IMR-90 (cell line): ENCODE measurements around the gene C1GALT1C1. TPM values are rescaled to one million over a fixed set of nuclear protein-coding genes. Genes with fewer than 3 reads are reported as not detected.
A peak's percentile ranks its signal among the peaks of the same experiment; 100 is the strongest.

ENCODE experiments used
- ATAC-seq: fragments of 200-7000 bp; cut with Tn5 transposase; 2 replicates; pipeline ENCODE4 v1.9.1; 2020; ENCODE audit warnings: low read depth, mild to moderate bottlenecking, moderate library complexity
- BruUV-seq: library from RNA; stranded (reverse); fragments of 400-500 nt; replicated peaks from 2 replicates; lab custom pipeline; 2021; lab: Mats Ljungman, UMichigan
- CTCF ChIA-PET: fragments of 300-600 bp; formaldehyde crosslinking; extraction: SDS; loops from one replicate; lab custom pipeline; 2021; ENCODE audit warnings: antibody characterized with exemption; lab: Yijun Ruan, JAX
- POLR2A ChIA-PET: fragments of 300-600 bp; sonication (Branson Sonifier 250); formaldehyde crosslinking; loops from one replicate; lab custom pipeline; 2022; ENCODE audit warnings: antibody characterized with exemption; ENCODE audit not compliant: unreplicated experiment; lab: Charles Lee
- DNase-seq: peaks from one replicate; pipeline ENCODE4 v3.0.0; 2013
- H2AFZ ChIP-seq: replicated peaks from 2 replicates; pipeline ENCODE3; 2013; ENCODE audit warnings: low read length, mild to moderate bottlenecking; ENCODE audit not compliant: poor library complexity
- H2AK5ac ChIP-seq: 2 replicates; pipeline ENCODE4 v1.6.1; 2013; ENCODE audit warnings: low read depth, low read length, inconsistent platforms
- H2AK9ac ChIP-seq: replicated peaks from 2 replicates; pipeline ENCODE3; 2013; ENCODE audit warnings: mild to moderate bottlenecking, low read depth, low read length, moderate library complexity; ENCODE audit not compliant: poor library complexity
- H2BK120ac ChIP-seq: 2 replicates; pipeline ENCODE4 v1.6.1; 2013; ENCODE audit warnings: low read depth, low read length, inconsistent platforms
- H2BK15ac ChIP-seq: 3 replicates; pipeline ENCODE4 v1.6.1; 2013; ENCODE audit warnings: low read depth, low read length, inconsistent platforms
- H2BK20ac ChIP-seq: 2 replicates; pipeline ENCODE4 v1.6.1; 2013; ENCODE audit warnings: low read depth, mild to moderate bottlenecking, inconsistent platforms, low read length, moderate library complexity
- H2BK5ac ChIP-seq: 2 replicates; pipeline ENCODE4 v1.6.1; 2013; ENCODE audit warnings: mild to moderate bottlenecking, low read depth, low read length, inconsistent platforms; ENCODE audit not compliant: poor library complexity, severe bottlenecking
- H3K14ac ChIP-seq: replicated peaks from 2 replicates; pipeline ENCODE4 v1.6.1; 2013; ENCODE audit warnings: low read depth, low read length, inconsistent platforms
- H3K18ac ChIP-seq: 2 replicates; pipeline ENCODE4 v1.6.1; 2013; ENCODE audit warnings: low read depth, low read length, control low read depth
- H3K23ac ChIP-seq: 2 replicates; pipeline ENCODE4 v1.6.1; 2013; ENCODE audit warnings: low read depth, low read length, inconsistent platforms
- H3K27ac ChIP-seq: 2 replicates; pipeline ENCODE4 v1.5.1; 2013; ENCODE audit warnings: mild to moderate bottlenecking, control low read depth, low read length; ENCODE audit not compliant: insufficient read depth
- H3K27me3 ChIP-seq: 2 replicates; pipeline ENCODE4 v1.6.1; 2013; ENCODE audit warnings: low read length; ENCODE audit not compliant: control insufficient read depth, insufficient read depth
- H3K36me3 ChIP-seq: 2 replicates; pipeline ENCODE4 v1.6.1; 2013; ENCODE audit warnings: low read length, mixed read lengths; ENCODE audit not compliant: control insufficient read depth, insufficient read depth
- H3K4ac ChIP-seq: 2 replicates; pipeline ENCODE4 v1.6.1; 2013; ENCODE audit warnings: low read depth, low read length, inconsistent platforms
- H3K4me1 ChIP-seq: 2 replicates; pipeline ENCODE4 v1.6.1; 2013; ENCODE audit warnings: low read length, mixed read lengths; ENCODE audit not compliant: control insufficient read depth, insufficient read depth
- H3K4me2 ChIP-seq: 2 replicates; pipeline ENCODE4 v1.6.1; 2013; ENCODE audit warnings: low read depth, mild to moderate bottlenecking, control low read depth, low read length, moderate library complexity
- H3K4me3 ChIP-seq: 2 replicates; pipeline ENCODE4 v1.5.1; 2013; ENCODE audit warnings: low read depth, mild to moderate bottlenecking, control low read depth, low read length, moderate library complexity; ENCODE audit not compliant: insufficient read depth
- H3K56ac ChIP-seq: 2 replicates; pipeline ENCODE4 v1.6.1; 2013; ENCODE audit warnings: low read length, inconsistent platforms; ENCODE audit not compliant: insufficient read depth; ENCODE audit errors: extremely low read depth
- H3K79me1 ChIP-seq, 2 experiments: 2 replicates each; pipeline ENCODE4 v1.6.1; 2013; ENCODE audit warnings: low read length in 2 of 2, inconsistent platforms in 1 of 2, low read depth in 1 of 2
- H3K9ac ChIP-seq: 2 replicates; pipeline ENCODE4 v1.6.1; 2013; ENCODE audit warnings: low read depth, low read length, control low read depth
- H3K9me1 ChIP-seq: 2 replicates; pipeline ENCODE4 v1.6.1; 2013; ENCODE audit warnings: low read length, inconsistent platforms; ENCODE audit not compliant: insufficient read depth
- H3K9me3 ChIP-seq: 2 replicates; pipeline ENCODE4 v1.6.1; 2013; ENCODE audit warnings: low read length; ENCODE audit not compliant: control insufficient read depth, insufficient read depth
- H4K20me1 ChIP-seq: 2 replicates; pipeline ENCODE4 v1.6.1; 2013; ENCODE audit warnings: low read length, inconsistent platforms; ENCODE audit not compliant: insufficient read depth
- H4K5ac ChIP-seq: 2 replicates; pipeline ENCODE4 v1.6.1; 2013; ENCODE audit warnings: mild to moderate bottlenecking, low read depth, low read length, control low read depth
- H4K8ac ChIP-seq, 2 experiments: 2 replicates each; pipeline ENCODE4 v1.6.1; 2013; ENCODE audit warnings: low read depth in 2 of 2, low read length in 2 of 2, control low read depth in 1 of 2, inconsistent platforms in 1 of 2
- H4K91ac ChIP-seq: 2 replicates; pipeline ENCODE4 v1.6.1; 2013; ENCODE audit warnings: low read depth, low read length, inconsistent platforms; ENCODE audit not compliant: insufficient read depth
- CTCF ChIP-seq: conservative IDR thresholded peaks from 2 replicates; pipeline ENCODE4 v1.5.1; 2012; ENCODE audit warnings: mild to moderate bottlenecking, low read depth, low read length, improper control_type of control experiment
- FOS ChIP-seq: fragments of 150-350 bp; IDR thresholded peaks from 2 replicates; pipeline ENCODE4 v1.6.1; 2016; ENCODE audit warnings: low read depth, low read length
- MAZ ChIP-seq: IDR thresholded peaks from 2 replicates; pipeline ENCODE4 v1.6.1; 2012; ENCODE audit warnings: low read depth, mild to moderate bottlenecking, low read length, improper control_type of control experiment, moderate library complexity, borderline replicate concordance
- MXI1 ChIP-seq: IDR thresholded peaks from 2 replicates; pipeline ENCODE4 v1.6.1; 2012; ENCODE audit warnings: low read depth, mild to moderate bottlenecking, low read length, moderate library complexity, borderline replicate concordance
- POLR2A ChIP-seq: IDR thresholded peaks from 2 replicates; pipeline ENCODE4 v1.6.1; 2012; ENCODE audit warnings: mild to moderate bottlenecking, low read depth, low read length
- RAD21 ChIP-seq: IDR thresholded peaks from 2 replicates; pipeline ENCODE4 v1.6.1; 2012; ENCODE audit warnings: low read length, improper control_type of control experiment
- RFX5 ChIP-seq: IDR thresholded peaks from 2 replicates; pipeline ENCODE4 v1.8.0; 2012; ENCODE audit warnings: low read depth, mild to moderate bottlenecking, low read length, moderate library complexity
- SMC3 ChIP-seq: fragments of 150-350 bp; IDR thresholded peaks from 2 replicates; pipeline ENCODE4 v1.6.1; 2016; ENCODE audit warnings: low read depth, mild to moderate bottlenecking, antibody characterized with exemption, low read length, moderate library complexity
- WGBS, 2 experiments: methylation state at CpG; one replicate each; pipeline versions ENCODE4 v1.1.5 to v1.1.7; 2013; ENCODE audit warnings: missing lambda C conversion rate in 2 of 2; ENCODE audit not compliant: insufficient read length in 1 of 2; ENCODE audit errors: extremely low coverage in 2 of 2; 5-methylcytosine and 5-hydroxymethylcytosine counted together
- dilution Hi-C: fragments of 300-500 bp; cut with HindIII; formaldehyde crosslinking; loops from one replicate; pipeline ENCODE4 v1.14.3; 2018; ENCODE audit warnings: low sequenced_read_pairs; ENCODE audit not compliant: unreplicated experiment
- in situ Hi-C: fragments of 300-500 bp; cut with MboI; formaldehyde crosslinking; loops from 3 replicates; pipeline ENCODE4 v1.14.3; 2019; ENCODE audit warnings: low sequenced_read_pairs, inconsistent platforms, mixed read lengths
- intact Hi-C: fragments of 100-400 bp; cut with micrococcal nuclease; formaldehyde crosslinking; loops from 2 replicates; pipeline ENCODE4 v1.10.0; 2022
- polyA plus RNA-seq, 3 experiments: library from polyadenylated mRNA; depleted of rRNA; stranded (reverse); fragments of >200 nt; gene quantifications; 2 replicates each; pipeline ENCODE4 v1.2.3, GENCODE V29; 2012; ENCODE audit warnings: low replicate concordance in 1 of 3
- total RNA-seq: library from RNA; depleted of rRNA; stranded (reverse); fragments of >200 nt; gene quantifications from 2 replicates; pipeline ENCODE4 v1.2.3, GENCODE V29; 2012

The C1GALT1C1 gene
- total and polyA plus RNA-seq, 2 of the 4 experiments (the other 2 are of a cell fraction): 15.2 to 20.0 TPM

GRCh38 chrX:120664081-120664480, 34.2 kb upstream of the C1GALT1C1 start:
- H3K4me1 ChIP-seq: no peaks in the 10 kb centered on the region
- H2BK15ac ChIP-seq: no peak overlapping the region
- no peak overlapping the region for H3K4ac ChIP-seq
- H3K9me3 ChIP-seq: no peaks in the 10 kb centered on the region
- H3K79me1 ChIP-seq: no peaks in the 10 kb centered on the region
- no peaks in the 10 kb centered on the region for H3K36me3 ChIP-seq
- H2BK5ac ChIP-seq: no peak overlapping the region
- no peak overlapping the region for H3K27ac ChIP-seq
- no peaks in the 10 kb centered on the region for H4K20me1 ChIP-seq
- no TSS peak for BruUV-seq
- dilution Hi-C loops (no loop called here), intact Hi-C loops (loop anchor here (1.0 kb wide), 1 partner anchor 166 kb away; no protein-coding TSS in a partner anchor), in situ Hi-C loops (loop anchor here (10.0 kb wide), 1 partner anchor 159 kb away; no protein-coding TSS in a partner anchor)
- H4K91ac ChIP-seq: no peak overlapping the region
- no peaks in the 10 kb centered on the region for H3K9me1 ChIP-seq
- no peak overlapping the region for H2BK20ac ChIP-seq
- peak; percentile 40 for TF ChIP-seq CTCF
- TF ChIP-seq RFX5: no peak
- no peak for TF ChIP-seq MAZ
- no peak for TF ChIP-seq FOS
- no peak for TF ChIP-seq MXI1
- 0 out of 2 replicates have a peak, but pooled peaks have one; percentile 21 for TF ChIP-seq RAD21
- peak; percentile 46; the same call in 1 of the 2 replicates for TF ChIP-seq SMC3
- no peak for TF ChIP-seq POLR2A
- ChIA-PET CTCF (interaction anchor here (0.9 to 1.2 kb wide), 3 partner anchors 16 to 192 kb away, joined by 3 read pairs; no protein-coding TSS in a partner anchor), POLR2A (no interaction called here)
- no peak for ATAC-seq
- peak; percentile 13 for DNase-seq
- no peak overlapping the region for H3K9ac ChIP-seq
- H3K4me2 ChIP-seq: no peak overlapping the region
- no peak overlapping the region for H2AK9ac ChIP-seq
- no peak overlapping the region for H2AK5ac ChIP-seq
- no peak overlapping the region for H4K8ac ChIP-seq
- H3K18ac ChIP-seq: no peak overlapping the region
- H3K23ac ChIP-seq: no peak overlapping the region
- H3K14ac ChIP-seq: no peak overlapping the region
- H2AFZ ChIP-seq: no peak overlapping the region
- H3K4me3 ChIP-seq: no peak overlapping the region
- H3K56ac ChIP-seq: no peak overlapping the region
- H4K5ac ChIP-seq: no peak overlapping the region
- H2BK120ac ChIP-seq: no peak overlapping the region
- H3K27me3 ChIP-seq: no peaks in the 10 kb centered on the region
- no CpG with 5 or more reads among the region's 1 CpG for WGBS, 2 experiments
